Measurements from ENCODE around the gene MARCHF5. TPM values are rescaled to one million over a fixed set of nuclear protein-coding genes. Genes with fewer than 3 reads are reported as not detected.

MARCHF5 gene
- total and polyA plus RNA-seq, 2 of the 4 experiments (the other 2 are of a cell fraction) = 14.9 to 30.0 TPM

- TF ChIP-seq BHLHE40 (IDR thresholded peaks at IDR 0.05; ENCODE audit: low read depth, low read length) = no peak
- TF ChIP-seq POLR2A (IDR thresholded peaks at IDR 0.05; ENCODE audit: low read depth, low read length) = no peak
Measured at GRCh38 chr10:92327445-92328433, 36.8 kb downstream of the MARCHF5 start (continued).

- H2AK5ac ChIP-seq (ENCODE audit: low read depth, low read length) = no peak overlapping the region
- H2AK9ac ChIP-seq (replicated peaks; ENCODE audit: low read depth, low read length, poor library complexity) = no peak overlapping the region
- H3K4ac ChIP-seq (ENCODE audit: low read depth, low read length) = no peak overlapping the region
- dilution Hi-C loops (cut with HindIII; ENCODE audit: low sequenced_read_pairs, unreplicated experiment) = no loop called here
- no peaks in the 10 kb centered on the region for H3K27me3 ChIP-seq (ENCODE audit: control insufficient read depth, insufficient read depth, low read length)
- ATAC-seq (ENCODE audit: low read depth) (no peak), DNase-seq (no peak)
- H3K56ac ChIP-seq (ENCODE audit: extremely low read depth, insufficient read depth, low read length) = no peak overlapping the region
- H3K23ac ChIP-seq (ENCODE audit: low read depth, low read length) = no peak overlapping the region
- no peak overlapping the region for H4K8ac ChIP-seq (ENCODE audit: low read depth in 2 of 2, low read length in 2 of 2)
- H3K79me1 ChIP-seq (ENCODE audit: low read depth in 1 of 2, low read length in 2 of 2) = peaks cover 22 to 52% of the 10 kb centered on the region in 2 experiments
- peaks cover 2% of the 10 kb centered on the region; the same call in 1 of the 2 replicates for H3K4me1 ChIP-seq (ENCODE audit: control insufficient read depth, insufficient read depth, low read length)
- 0 out of 2 replicates have a peak, but pooled peaks cover 2% of the 10 kb centered on the region for H3K9me1 ChIP-seq (ENCODE audit: insufficient read depth, low read length)
- ChIA-PET CTCF (no interaction called here), POLR2A (ENCODE audit: unreplicated experiment) (no interaction called here)
- intact Hi-C loops (cut with micrococcal nuclease) = no loop called here
- no peak overlapping the region for H3K4me3 ChIP-seq (ENCODE audit: insufficient read depth, low read depth, low read length)
- no peak overlapping the region for H2BK20ac ChIP-seq (ENCODE audit: low read depth, low read length)
- no peak overlapping the region for H3K4me2 ChIP-seq (ENCODE audit: low read depth, low read length)
- no peak overlapping the region for H3K9ac ChIP-seq (ENCODE audit: low read depth, low read length)
- no peak overlapping the region for H2AFZ ChIP-seq (replicated peaks; ENCODE audit: low read length, poor library complexity)
- no peak overlapping the region for H4K91ac ChIP-seq (ENCODE audit: insufficient read depth, low read depth, low read length)
- no peaks in the 10 kb centered on the region for H3K9me3 ChIP-seq (ENCODE audit: control insufficient read depth, insufficient read depth, low read length)
- H2BK5ac ChIP-seq (ENCODE audit: low read depth, low read length, poor library complexity, severe bottlenecking) = no peak overlapping the region
- no peaks in the 10 kb centered on the region for H3K36me3 ChIP-seq (ENCODE audit: control insufficient read depth, insufficient read depth, low read length)
- no peak overlapping the region for H3K27ac ChIP-seq (ENCODE audit: insufficient read depth, low read length)
- H3K18ac ChIP-seq (ENCODE audit: low read depth, low read length) = no peak overlapping the region
- TF ChIP-seq RFX5 (IDR thresholded peaks at IDR 0.05; ENCODE audit: low read depth, low read length) (no peak), NFE2L2 (IDR thresholded peaks at IDR 0.05; ENCODE audit: low read depth, low read length) (no peak), POLR2A (IDR thresholded peaks at IDR 0.05; ENCODE audit: low read depth, low read length) (no peak), SMC3 (IDR thresholded peaks at IDR 0.05; ENCODE audit: low read depth, low read length) (no peak), CTCF (conservative IDR thresholded peaks at IDR 0.05; ENCODE audit: low read depth, low read length) (no peak), RAD21 (IDR thresholded peaks at IDR 0.05; ENCODE audit: low read length) (no peak), MXI1 (IDR thresholded peaks at IDR 0.05; ENCODE audit: borderline replicate concordance, low read depth, low read length) (no peak), ELK1 (IDR thresholded peaks at IDR 0.05; ENCODE audit: borderline replicate concordance, low read depth, low read length) (no peak)
- in situ Hi-C loops (cut with MboI; ENCODE audit: low sequenced_read_pairs) = no loop called here
- H2BK15ac ChIP-seq (ENCODE audit: low read depth, low read length) = no peak overlapping the region
- BruUV-seq (replicated peaks) = no TSS peak
- peaks cover 13% of the 10 kb centered on the region for H4K20me1 ChIP-seq (ENCODE audit: insufficient read depth, low read length)
- H2BK120ac ChIP-seq (ENCODE audit: low read depth, low read length) = no peak overlapping the region
- H4K5ac ChIP-seq (ENCODE audit: low read depth, low read length) = no peak overlapping the region
- H3K14ac ChIP-seq (replicated peaks; ENCODE audit: low read depth, low read length) = no peak overlapping the region
Measured at GRCh38 chr10:92328993-92329392, 38.0 kb downstream of the MARCHF5 start.
